SK-N-SH (cell line): ENCODE measurements around the gene TRMT112.

Experiments used
- CTCF ChIP-seq: fragments of 200-600 bp; sonication (generic); IDR thresholded peaks from 2 replicates; pipeline ENCODE4 v1.6.1; 2017; ENCODE audit warnings: antibody characterized with exemption, mild to moderate bottlenecking, moderate library complexity
- JUND ChIP-seq: IDR thresholded peaks from 2 replicates; pipeline ENCODE4 v1.4.0; 2012
- POLR2AphosphoS5 ChIP-seq: IDR thresholded peaks from 2 replicates; pipeline ENCODE4 v1.6.1; 2012; ENCODE audit warnings: low read depth, low read length
- SMC3 ChIP-seq: IDR thresholded peaks from 2 replicates; pipeline ENCODE4 v1.6.1; 2012; ENCODE audit warnings: low read depth, low read length, improper control_type of control experiment
- TAF1 ChIP-seq: IDR thresholded peaks from 2 replicates; pipeline ENCODE4 v1.6.1; 2012; ENCODE audit warnings: low read depth, mild to moderate bottlenecking, low read length, moderate library complexity, borderline replicate concordance
- USF2 ChIP-seq: fragments of 150-350 bp; IDR thresholded peaks from 2 replicates; pipeline ENCODE4 v1.6.1; 2017; ENCODE audit warnings: antibody characterized with exemption, low read length, low read depth, borderline replicate concordance

GRCh38 chr11:64268893-64269539 is 48.3 kb downstream of the TRMT112 start:
- TF ChIP-seq CTCF (no peak), SMC3 (0 out of 2 replicates have a peak, but pooled peaks have one; percentile 0), TAF1 (0 out of 2 replicates have a peak, but pooled peaks have one; percentile 7), POLR2AphosphoS5 (peak; percentile 41; the same call in 1 of the 2 replicates), USF2 (no peak), JUND (no peak)
